HG03095 (cell line): ENCODE measurements around the gene PCSK5.
"Not testable (repeated sequence)": the region's sequence is repeated elsewhere in the genome, so short reads cannot be mapped to it uniquely, and the experiment has no call there.

Source experiments
- ATAC-seq: cut with Tn5 transposase; IDR thresholded peaks from one replicate; pipeline ENCODE4 v1.9.1; 2021; ENCODE audit warnings: moderate library complexity; ENCODE audit not compliant: unreplicated experiment

The PCSK5 gene

DNA sequence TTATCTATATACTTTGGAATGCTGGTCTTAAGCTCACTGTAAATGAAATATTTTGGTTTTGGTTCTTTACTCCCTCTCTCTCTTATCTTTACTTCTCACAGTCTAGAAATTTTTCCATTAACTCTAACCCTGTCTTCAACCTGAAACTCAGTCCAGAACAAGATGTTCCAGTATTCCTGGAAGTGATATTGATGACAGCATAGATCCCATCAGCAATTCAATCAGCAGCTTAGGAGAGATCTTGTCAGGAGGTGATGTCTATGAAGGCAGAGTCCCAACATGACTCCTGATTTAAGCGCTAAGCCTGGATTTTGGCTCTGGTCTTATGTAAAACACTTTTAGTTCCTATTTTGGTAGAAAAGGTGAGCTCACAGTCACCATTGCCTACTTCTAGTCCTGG is 451.1 kb downstream of the PCSK5 start:
- ATAC-seq: no peak

DNA sequence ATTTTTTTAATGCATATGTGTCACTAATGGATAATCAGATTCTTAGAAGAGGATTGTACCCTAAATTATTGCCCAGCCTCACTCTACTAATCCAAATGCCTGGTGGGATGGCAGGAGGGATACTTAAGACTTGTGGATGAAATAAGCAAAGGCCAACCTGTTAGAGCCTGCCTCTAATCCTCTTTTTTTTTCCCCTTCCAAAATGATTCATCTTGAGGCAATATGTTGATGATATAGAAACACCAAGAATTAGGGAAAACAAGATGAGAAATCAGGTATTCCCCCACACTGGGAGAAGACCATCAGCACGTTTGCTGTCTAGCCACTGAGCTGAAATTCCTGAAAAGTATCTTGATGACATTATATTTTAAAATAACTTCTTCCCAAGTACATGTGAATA is 451.7 kb downstream of the PCSK5 start:
- ATAC-seq: no peak

DNA sequence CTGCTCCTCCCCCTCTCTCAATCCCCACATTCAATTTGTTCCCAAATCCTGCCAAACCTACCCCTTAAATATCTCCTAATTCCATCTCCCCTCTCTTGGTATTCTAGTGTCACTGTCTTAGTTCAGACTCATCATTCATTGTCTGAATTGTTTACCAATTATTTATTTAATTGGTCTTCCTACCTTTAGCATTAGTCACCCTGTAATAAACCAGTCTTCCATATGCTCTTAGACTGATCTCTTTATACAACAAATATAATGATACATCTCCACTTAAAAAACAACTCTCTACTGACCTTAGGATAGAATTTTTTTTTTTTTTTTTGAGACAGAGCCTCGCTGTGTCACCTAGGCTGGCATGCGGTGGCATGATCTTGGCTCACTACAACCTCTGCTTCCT is 452.4 kb downstream of the PCSK5 start:
- no peak for ATAC-seq

DNA sequence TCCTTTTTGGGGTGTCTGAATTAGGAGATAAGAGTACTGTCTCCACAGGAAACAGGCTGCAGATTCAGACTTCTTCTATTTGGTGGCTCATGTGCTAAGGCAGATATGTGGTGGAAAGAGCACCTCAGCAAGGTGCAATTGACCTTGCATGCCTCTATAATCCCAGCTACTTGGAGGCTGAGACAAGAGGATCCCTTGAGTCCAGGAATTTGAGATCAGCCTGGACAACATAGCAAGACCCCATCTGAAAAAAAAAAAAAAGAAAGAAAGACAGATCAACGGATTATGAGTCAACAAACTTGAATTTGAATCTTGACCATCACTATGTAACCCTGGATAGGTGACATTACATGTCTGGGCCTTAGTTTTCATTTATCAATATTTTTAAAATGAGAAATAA is 459.4 kb downstream of the PCSK5 start:
- ATAC-seq: no peak

DNA sequence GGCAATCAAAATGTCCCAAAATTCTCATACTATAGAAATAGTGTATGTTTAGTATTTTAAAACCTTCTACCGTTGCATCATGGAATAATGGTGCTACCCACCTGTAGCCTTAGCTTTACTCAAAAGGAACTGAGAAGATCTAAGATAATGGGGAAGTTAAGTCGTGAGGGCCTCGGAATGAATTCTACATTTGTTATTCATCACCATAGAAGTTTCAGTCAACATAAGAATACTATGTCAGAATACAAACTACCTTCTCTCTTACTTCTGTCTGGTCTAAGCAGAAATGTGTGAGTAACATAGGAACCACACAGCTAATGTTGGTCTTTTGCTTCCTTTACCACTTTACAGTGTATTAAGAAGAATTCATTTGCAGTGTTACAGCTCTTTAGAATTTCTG is 460.5 kb downstream of the PCSK5 start:
- no peak for ATAC-seq

DNA sequence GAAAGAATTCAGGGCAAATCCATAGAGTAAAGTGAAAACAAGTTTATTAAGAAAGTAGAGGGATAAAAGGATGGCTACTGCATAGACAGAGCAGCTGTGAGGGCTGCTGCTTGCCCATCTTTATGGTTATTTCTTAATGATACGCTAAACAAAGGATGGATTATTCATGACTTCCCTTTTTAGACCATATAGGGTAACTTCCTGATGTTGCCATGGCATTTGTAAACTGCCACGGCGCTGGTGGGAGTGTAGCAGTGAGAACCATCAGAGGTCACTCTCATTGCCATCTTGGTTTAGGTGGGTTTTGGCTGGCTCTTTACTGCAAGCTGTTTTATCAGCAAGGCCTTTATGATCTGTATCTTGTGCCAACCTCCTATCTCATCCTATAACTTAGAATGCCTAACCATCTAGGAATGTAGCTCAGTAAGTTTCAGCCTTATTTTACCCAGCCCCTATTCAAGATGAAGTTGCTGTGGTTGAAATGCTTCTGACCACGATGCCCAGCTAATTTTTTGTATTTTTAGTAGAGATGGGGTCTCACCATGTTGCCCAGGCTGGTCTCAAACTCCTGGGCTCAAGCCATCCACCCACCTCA is 461.6 kb downstream of the PCSK5 start:
- ATAC-seq: no peak

DNA sequence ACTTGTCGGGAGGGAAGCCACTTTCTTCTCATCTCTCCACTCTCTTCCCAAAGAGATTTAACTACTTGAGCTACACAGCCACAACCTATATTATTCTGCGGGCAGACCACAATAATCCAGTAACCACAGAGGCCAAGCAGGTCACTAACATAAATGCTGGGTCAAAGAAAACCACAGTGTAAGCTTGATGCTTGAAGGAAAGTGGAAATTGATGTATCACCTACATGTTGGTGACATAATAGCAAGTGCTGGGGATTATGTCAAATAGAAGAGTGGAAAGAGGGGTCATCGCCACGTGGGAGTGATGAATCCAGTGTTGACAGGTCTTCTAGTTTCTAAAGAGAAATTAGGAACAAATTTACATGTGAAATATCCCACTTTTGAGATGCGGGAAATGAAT is 462.8 kb downstream of the PCSK5 start:
- no peak for ATAC-seq

DNA sequence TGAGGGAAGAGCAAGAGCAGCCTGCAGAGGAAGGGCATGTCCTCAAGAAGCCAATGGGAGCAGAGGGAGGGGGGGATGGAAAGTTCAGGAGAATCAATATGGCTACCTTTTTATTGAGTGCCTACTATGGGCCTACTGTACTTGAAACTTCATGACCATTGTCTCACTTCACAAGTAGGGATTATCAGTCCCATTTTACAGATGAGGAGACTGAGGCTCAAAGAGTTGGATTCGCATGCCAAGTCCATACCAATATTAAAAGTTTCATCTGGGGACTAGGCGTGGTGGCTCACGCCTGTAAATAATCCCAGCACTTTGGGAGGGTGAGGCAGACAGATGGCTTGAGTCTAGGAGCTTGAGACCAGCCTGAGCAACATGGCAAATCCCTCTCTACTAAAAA is 463.7 kb downstream of the PCSK5 start:
- ATAC-seq: no peak

DNA sequence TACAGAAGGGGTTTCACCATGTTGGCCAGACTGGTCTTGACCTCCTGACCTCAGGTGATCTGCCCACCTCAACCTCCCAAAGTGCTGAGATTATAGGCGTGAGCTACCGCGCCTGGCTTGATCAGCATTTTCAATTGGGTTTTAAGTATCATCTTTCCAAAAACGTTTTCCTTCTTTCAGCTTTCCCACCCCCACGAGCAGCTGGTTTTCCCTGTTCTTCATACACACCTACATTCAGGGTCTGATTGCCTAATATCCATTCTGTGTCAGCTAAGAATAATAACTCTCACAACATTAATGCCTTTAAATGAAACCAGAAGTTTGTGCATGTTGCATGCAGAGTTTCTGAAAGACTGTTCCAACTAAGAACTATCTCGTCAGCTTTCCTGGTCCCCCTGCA is 465.4 kb downstream of the PCSK5 start:
- ATAC-seq: no peak

DNA sequence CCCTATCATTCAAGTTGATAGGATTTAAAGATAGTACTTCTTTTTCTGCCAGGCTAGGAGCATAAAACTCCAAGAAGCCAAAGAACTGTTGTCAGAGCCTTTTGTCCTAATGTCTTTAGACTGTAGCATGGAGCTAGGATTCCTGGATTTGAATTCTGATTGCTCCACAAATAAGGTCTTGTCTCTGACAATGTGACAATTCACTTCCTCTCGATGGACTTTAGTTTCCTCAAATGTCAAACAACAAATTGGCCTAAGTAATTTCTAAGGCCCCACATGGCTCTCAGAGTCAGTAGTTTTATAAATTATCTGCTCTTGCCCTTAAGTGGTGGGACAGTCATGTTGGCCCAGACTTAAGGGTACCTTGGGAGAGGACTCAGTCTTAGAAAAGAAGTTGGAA is 467.1 kb downstream of the PCSK5 start:
- ATAC-seq: no peak

DNA sequence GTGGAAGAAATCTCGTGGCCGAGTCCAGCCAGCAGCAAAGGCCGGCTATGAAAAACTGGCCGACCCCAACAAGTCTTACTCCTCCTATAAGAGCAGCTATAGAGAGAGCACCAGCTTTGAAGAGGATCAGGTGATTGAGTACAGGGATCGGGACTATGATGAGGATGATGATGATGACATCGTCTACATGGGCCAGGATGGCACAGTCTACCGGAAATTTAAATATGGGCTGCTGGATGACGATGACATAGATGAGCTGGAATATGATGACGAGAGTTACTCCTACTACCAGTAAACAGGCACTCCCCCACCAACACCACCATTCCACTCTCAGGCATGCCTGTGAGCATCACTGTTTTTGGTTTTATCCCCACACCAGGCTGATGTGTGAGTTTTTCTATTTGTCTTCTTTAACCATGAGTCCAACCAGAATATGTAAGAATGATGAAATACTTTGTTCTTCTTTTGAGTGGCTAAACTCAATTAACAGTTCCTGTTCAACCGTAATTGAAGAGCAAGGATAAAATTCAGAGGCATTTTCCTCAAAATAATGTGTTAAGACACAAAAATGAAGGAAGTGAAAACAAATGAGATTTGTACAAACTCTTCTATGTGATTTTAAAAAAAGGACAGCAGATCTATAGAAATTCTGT is 468.3 kb downstream of the PCSK5 start:
- no peak for ATAC-seq

DNA sequence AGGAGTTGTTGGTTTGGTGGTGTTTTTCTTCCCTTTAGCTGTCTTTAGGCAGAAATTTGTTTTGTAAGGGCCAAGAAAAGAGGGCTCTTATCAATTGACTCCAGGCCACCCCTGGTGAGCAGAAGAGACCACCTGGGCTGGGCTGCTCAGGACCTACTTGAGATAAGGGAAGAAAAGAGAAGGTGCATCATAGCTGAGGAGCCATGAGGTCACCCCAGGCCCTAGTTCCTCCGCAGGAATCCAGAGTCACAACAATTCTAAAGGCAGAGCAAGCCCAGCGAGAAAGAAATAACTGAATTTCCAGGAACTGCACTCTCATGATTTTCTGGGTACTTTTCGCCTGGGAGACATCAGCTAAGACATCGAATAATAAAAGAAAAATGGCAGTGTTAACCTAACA is 468.9 kb downstream of the PCSK5 start:
- ATAC-seq: no peak

DNA sequence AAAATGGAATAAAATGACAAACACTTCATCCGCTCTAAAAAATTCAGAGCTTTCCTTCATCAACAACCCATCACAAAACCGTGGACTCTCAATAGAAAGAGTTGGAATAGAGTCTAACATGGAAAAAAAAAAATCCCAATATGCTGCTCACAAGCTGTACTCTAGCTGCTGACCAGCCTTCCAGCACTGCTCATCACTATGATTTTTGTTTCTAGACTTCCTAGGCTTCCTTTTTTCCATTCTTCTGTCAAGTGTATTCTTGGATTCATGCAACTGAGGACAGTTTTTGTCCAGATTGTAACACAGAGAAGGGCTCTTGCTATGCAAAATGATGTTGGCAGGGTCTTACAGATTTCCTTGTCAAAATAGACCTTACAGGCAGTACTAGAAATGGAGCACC is 469.3 kb downstream of the PCSK5 start:
- no peak for ATAC-seq

DNA sequence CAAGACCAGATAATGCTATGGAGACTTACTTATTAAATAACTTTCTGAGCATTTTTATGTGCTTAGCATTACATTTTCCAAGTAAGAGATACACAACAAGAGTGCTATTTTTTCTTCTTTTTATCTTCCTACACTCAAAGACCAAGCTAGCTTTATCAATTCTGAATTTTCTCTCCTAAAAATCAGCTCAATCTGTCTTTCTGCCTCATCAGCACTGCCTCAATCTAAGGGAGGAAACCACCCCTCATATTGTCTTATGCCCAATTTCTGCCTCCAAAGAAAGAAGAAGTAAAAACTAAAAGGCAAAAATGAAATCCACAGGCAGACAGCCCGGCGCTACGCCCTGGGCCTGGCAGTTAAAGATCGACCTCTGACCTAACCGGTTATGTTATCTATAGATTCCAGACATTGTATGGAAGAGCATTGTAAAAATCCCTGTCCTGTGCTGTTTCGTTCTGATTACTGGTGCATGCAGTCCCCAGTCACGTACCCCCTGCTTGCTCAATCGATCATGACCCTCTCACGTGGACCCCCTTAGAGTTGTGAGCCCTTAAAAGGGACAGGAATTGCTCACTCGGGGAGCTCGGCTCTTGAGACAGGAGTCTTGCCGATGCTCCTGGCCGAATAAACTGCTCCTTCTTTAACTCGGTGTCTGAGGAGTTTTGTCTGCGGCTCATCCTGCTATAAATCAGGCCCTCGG is 472.0 kb downstream of the PCSK5 start:
- not testable (repeated sequence) for ATAC-seq

DNA sequence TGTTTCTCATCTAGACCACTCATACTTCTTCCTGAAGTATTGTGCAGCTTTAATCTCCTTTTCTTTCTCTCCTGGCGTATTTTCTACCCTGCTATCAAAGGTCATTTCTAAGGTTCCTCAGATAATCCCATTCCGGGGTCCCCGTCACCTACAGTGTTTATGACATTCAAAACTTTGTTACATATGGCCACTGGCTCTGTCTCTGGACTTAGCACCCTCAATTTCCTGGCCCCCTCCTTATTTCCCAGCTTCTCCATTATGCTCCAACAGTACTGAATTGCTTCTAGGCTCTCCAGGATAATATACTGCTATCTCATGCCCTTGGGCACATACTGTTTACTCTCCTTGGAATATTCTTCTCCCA is 472.5 kb downstream of the PCSK5 start:
- ATAC-seq: no peak

DNA sequence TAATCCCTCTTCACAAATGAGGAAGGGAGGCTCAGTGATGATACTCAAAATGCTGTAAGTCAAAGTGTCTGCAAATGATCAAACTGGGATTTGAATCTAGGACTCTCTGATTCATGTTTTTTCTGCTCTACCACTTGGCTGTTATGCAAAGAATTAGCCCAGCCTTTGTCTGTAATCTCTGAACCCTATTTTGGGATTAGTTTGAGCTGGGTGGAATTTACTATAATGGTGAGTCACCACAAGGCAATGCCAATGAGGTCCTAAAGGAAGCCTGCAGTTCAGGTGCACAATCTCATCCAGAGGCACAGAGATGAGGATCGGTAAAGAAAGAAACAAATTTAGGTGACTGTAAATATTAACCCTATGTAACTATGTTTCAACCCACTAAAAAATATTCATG is 474.6 kb downstream of the PCSK5 start:
- ATAC-seq: no peak

DNA sequence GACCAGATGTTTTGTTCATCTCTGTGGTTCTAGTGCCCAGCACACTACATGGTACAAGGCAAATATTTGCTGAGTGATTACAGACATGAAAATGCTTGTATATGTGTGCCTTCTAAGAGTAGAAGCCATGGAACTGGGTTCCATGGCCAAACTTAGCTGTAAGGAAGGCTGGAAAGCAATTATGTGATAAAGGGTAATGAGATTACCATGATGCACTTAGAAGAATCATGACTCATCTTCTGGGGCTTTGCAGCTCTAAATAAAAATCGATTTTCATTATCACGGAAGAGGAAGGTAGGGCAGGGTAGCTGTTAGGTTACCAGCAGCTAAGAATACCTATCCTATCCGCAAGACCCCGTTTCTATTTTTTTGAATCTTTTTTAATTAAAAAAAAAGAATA is 475.8 kb downstream of the PCSK5 start:
- ATAC-seq: no peak

DNA sequence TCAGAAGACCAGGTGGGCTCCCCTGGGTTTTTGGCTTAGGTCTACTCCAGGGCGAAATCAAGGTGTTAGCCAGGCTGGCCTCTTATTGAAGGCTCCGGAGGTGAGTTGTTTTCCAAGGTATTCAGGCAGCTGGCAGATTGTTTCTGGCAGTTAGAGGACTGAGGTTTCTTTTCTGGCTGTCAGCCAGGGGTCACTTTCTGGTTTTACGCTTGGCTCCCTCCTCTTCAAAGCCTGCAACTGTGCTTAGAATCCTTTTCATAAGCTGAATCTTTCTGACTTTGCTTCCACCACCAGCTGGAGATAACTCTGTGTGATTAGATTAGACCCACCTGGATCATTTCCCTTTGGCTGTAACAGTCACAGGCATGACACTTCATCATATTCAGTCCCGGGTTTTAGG is 479.1 kb downstream of the PCSK5 start:
- no peak for ATAC-seq

DNA sequence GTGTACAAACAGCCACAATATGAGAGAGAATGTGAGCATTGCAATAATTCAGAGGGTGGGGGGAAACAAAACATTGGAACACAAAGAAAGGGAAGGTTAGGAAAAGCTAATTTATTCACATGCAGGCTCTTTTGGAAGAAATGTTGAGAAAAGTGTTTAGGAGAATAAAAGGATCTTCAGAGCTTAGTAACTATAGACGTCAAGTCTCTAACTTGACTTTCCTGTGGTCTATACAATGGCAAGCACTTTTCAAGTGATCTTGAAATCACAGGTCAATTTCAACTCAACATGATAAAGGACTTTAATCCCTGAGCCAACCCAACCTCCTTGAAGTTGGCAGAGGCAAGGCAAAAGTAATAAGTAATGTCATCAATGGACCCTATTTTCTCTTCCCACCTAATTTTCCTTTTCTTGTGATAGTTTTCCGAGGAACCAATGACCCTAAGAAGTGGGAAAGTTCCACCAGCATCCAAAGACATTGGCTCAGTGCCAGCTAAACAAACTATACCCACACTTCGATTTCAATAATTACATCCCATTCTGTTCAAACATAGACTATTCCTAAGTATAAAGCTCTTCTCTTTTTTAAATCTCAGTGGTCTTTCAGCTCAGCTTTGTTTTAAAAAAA is 480.0 kb downstream of the PCSK5 start:
- no peak for ATAC-seq

DNA sequence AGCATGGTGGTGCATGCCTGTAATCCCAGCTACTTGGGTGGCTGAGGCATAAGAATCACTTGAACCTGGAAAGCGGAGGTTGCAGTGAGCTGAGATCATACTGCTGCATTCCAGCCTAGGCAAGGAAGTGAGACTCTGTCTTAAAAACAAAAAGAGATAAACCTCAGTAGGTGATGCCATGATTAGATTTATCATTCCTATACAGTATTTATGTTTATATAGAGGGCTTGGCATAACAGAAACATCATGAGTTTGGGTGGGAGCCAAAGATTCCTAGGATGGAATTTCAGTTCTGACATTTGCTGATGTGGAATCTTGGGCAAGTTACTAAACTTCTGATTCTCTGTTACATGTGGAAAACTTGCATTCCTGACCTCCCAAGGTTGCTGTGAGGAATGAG is 481.4 kb downstream of the PCSK5 start:
- ATAC-seq: no peak

DNA sequence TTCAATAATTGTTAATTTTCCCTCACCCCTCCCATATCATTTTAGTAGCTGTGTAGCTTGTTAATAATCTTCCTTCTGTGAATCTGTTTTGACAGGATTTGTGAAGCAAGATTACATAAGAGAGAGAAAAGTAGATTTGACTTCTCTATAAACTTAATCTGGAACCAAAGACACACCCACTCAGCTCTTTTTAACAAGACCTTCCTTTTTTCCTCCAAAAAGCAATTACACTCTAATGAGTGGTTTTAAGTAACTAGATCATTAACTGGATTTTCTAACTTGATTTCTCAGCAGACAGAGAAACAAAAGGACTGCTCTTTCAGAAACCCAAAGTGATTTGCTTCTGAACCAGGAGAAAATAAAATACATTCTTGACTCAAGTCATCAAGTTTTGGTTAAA is 481.9 kb downstream of the PCSK5 start:
- no peak for ATAC-seq

DNA sequence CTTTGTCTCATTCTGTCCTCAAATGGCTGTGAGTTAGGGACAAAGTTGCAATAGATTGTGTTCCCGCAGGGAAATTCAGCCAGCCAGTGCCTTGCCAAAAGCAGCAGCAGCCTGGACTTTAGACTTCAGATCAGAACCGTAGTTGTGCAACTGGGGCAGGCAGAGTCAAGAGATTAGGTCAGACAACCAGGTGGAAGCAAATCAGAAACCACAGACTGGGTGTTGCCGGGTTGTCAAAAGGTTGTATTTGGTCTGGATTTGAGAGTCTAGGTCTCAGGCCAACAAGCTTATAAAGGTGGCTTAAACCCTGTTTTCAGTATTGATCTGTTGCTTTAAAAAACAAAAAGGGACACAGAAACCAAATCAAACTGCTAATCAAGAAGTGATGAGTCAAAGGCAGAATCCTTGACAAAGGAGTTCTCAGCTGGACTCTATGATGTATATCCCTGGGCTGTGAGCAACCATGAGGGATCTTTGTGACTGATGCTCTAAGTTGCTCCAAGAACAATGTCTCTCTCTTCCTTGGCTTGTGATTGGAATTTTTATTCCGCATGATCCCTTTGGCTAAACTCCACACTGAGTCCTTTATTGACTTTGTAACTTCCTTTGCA is 482.8 kb downstream of the PCSK5 start:
- no peak for ATAC-seq
